Kidney epithelial cell (primary cell): ENCODE results near the gene CALML4. TPM values are rescaled to one million over a fixed set of nuclear protein-coding genes. Genes with fewer than 3 reads are reported as not detected.
"Not testable (repeated sequence)": the region's sequence is repeated elsewhere in the genome, so short reads cannot be mapped to it uniquely, and the experiment has no call there.

ENCODE experiments used
- DNase-seq: peaks from one replicate; pipeline ENCODE4 v3.0.0-alpha.2; 2010; ENCODE audit warnings: low read depth
- H3K27me3 ChIP-seq: 2 replicates; pipeline ENCODE4 v1.6.0; 2011; ENCODE audit warnings: low read length; ENCODE audit not compliant: control insufficient read depth, insufficient read depth
- H3K36me3 ChIP-seq: 2 replicates; pipeline ENCODE4 v1.5.1; 2011; ENCODE audit warnings: low read length; ENCODE audit not compliant: control insufficient read depth, insufficient read depth
- H3K4me3 ChIP-seq: 2 replicates; pipeline ENCODE4 v1.5.1; 2011; ENCODE audit warnings: low read depth, mild to moderate bottlenecking, control low read depth, low read length
- total RNA-seq: library from RNA; depleted of rRNA; stranded (reverse); fragments of >200 nt; gene quantifications from 2 replicates; pipeline ENCODE4 v1.2.3, GENCODE V29; 2015
- TF ChIP-seq, protein P1 (sequence below): IDR thresholded peaks from 2 replicates; pipeline ENCODE4 v1.5.1; 2011; ENCODE audit warnings: mild to moderate bottlenecking, moderate library complexity, low read length, control low read depth, inconsistent platforms; ENCODE audit not compliant: insufficient read depth, poor library complexity, severe bottlenecking

CALML4 gene
- total RNA-seq, 1 donor from 2014 or later, result 2.4 TPM

DNA sequence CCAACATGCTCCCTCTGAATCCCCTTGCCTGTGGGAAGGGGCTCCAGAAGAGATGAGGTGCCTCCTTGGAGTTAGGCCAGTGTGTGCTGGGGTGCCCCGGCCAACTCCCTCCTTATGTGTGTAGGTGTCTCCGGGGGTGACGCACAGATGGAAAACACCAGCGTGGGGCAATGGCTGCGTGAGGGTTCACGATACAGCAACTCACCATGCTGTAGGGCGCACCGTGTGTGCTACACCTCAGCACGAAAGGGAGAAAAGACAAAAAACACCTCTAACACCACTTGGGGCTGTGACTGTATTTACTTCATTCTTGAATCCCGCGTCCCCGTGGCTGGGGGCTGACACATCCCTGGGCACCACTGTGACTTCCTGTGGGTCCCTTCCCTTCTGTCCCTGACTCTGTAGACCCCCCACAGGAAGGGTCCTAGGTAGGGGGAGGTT lies 1.6 kb upstream of the CALML4 start:
- Histone ChIP-seq H3K4me3 (no peak overlapping the region), H3K36me3 (peaks cover 1% of the 10 kb centered on the region), H3K27me3 (no peaks in the 10 kb centered on the region)
- DNase-seq, result no peak
- TF ChIP-seq, protein P1, sequence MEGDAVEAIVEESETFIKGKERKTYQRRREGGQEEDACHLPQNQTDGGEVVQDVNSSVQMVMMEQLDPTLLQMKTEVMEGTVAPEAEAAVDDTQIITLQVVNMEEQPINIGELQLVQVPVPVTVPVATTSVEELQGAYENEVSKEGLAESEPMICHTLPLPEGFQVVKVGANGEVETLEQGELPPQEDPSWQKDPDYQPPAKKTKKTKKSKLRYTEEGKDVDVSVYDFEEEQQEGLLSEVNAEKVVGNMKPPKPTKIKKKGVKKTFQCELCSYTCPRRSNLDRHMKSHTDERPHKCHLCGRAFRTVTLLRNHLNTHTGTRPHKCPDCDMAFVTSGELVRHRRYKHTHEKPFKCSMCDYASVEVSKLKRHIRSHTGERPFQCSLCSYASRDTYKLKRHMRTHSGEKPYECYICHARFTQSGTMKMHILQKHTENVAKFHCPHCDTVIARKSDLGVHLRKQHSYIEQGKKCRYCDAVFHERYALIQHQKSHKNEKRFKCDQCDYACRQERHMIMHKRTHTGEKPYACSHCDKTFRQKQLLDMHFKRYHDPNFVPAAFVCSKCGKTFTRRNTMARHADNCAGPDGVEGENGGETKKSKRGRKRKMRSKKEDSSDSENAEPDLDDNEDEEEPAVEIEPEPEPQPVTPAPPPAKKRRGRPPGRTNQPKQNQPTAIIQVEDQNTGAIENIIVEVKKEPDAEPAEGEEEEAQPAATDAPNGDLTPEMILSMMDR, result no peak

DNA sequence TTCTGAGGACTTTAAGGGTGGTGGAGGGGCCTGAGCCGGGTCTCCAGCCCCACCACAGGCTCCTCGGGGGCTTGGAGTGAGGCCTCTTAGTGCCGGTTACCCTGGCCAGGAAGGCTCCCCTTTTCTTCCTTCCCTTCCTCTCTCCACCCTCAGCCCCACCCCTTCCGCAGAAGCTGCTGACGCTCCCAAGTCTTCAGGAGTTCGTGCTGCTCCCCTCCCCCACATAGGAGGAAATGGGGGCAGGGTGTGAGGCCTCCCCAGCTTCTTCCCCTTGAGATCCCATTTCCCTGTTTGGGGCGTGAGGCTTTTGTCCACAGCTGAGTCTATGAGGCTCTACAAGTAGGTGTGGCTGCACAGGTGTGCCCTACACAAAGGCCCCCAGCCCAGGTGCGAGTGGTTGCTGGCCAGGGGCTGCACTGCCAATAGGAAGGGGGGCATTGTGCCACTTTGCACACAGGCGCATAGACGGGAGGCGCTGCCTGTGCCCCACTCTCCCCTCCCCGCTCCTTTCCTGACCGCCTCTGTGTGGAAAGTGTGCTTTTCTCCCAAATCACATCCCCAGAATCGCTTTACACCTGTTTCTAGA lies 915 bp upstream of the CALML4 start:
- TF ChIP-seq, protein P1, result no peak
- DNase-seq, result no peak
- Histone ChIP-seq H3K4me3 (no peak overlapping the region), H3K27me3 (no peaks in the 10 kb centered on the region), H3K36me3 (peaks cover 1% of the 10 kb centered on the region)

DNA sequence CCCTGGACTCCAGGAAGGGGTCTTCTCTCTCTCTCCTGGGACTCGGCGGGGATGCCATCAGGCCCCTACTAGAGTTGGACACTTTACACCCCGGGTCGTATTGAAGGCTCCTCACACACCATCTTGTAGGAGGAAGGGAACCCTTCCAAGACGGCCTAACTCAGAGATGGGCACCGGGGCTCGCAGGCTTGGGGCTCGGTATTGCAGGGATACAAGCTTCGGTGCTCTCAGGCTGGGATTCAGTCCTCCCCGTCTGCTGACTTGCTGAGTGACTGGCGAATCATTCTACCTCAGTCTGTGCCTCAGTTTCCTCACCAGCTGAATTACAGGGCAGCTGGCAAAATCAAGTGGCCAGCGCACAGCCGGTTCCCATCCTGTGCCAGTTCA lies 419 bp upstream of the CALML4 start:
- no peak for DNase-seq
- H3K4me3 ChIP-seq, result no peak overlapping the region
- H3K27me3 ChIP-seq, result no peaks in the 10 kb centered on the region
- TF ChIP-seq, protein P1, result no peak
- H3K36me3 ChIP-seq, result peaks cover 1% of the 10 kb centered on the region

DNA sequence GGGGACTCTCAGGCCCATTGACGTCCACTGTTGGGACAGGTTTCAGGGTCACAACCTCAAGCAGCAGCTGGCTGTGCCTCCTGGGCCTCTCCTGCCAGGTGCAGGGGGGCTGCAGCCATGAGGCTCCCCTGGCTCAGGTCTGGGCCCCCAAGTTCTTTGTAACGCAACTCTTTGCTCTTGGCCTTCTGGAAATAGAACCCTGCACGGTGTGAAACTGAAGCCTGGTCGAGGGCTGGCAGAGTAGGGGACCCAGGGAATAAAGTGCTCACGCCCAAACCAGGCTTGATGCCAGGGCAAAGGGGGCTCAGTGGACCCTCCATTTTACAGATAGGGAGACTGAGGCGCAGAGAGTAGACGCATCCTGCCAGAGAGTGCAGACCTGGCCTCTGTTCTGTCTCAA lies 771 bp downstream of the CALML4 start:
- Histone ChIP-seq H3K27me3 (no peaks in the 10 kb centered on the region), H3K4me3 (no peak overlapping the region), H3K36me3 (peaks cover 1% of the 10 kb centered on the region)
- TF ChIP-seq, protein P1, result no peak
- no peak for DNase-seq

DNA sequence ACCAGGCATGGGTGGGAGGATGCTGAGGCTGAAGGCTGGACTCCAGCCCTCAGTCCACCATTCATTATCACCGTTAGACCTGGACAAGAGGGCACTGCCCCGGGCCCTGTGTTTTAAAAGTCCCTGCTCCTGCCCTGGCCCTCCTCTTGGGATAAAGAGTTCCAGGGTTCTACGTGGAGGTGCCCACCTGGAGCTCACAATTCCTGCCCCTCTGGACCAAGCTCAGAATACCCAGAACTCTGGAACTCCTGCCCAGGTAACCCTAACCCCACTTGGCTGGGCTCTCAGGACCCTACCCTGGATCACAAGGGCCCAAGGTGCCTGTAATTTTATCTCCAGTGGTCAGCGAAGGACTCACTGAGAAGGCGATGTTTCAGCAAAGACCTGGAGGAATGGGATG lies 1.2 kb downstream of the CALML4 start:
- Histone ChIP-seq H3K27me3 (no peaks in the 10 kb centered on the region), H3K4me3 (no peak overlapping the region), H3K36me3 (peaks cover 1% of the 10 kb centered on the region)
- TF ChIP-seq, protein P1, result no peak
- no peak for DNase-seq

DNA sequence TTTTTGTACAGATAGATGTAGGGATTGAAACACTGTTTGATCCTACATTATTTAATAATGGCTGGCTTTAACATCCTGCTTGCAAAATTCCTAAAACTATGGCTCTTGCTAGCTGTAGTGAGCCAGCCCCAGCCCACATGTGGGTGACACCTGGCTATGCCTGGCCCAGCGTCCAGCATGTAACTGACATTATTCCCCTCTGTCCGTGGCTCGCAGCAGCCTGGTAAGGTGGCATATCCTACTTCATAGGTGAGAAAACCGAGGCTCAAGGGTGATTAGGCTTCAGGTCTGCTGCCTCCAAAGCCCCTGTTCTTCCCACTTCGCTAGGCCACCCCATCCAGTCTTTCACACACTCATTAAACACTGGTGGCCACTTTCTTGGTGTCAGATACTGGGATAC lies 1.6 kb downstream of the CALML4 start:
- DNase-seq, result no peak
- Histone ChIP-seq H3K4me3 (no peak overlapping the region), H3K27me3 (no peaks in the 10 kb centered on the region), H3K36me3 (peaks cover 1% of the 10 kb centered on the region)
- TF ChIP-seq, protein P1, result no peak

DNA sequence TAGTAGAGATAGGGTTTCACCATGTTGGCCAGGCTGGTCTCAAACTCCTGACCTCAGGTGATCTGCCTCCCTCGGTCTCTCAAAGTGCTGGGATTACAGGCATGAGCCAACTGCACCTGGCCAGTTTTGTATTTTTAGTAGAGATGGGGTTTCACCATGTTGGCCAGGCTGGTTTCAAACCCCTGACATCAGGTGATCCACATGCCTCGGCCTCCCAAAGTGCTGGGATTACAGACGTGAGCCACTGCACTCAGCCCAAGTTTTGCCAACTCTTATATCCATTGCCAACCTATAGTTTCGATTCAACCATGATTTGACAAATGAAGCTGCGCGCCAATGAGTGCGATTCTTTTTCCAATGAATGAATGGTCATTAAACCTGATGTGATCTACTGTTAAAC lies 2.1 kb downstream of the CALML4 start:
- not testable (repeated sequence) for H3K36me3 ChIP-seq, H3K27me3 ChIP-seq, H3K4me3 ChIP-seq, DNase-seq
